GM23338 (cell line): ENCODE measurements around the gene GRIK1. TPM values are rescaled to one million over a fixed set of nuclear protein-coding genes. Genes with fewer than 3 reads are reported as not detected.
A peak's percentile ranks its signal among the peaks of the same experiment; 100 is the strongest.

Experiments
- ATAC-seq: fragments of 200-7000 bp; cut with Tn5 transposase; 3 replicates; pipeline ENCODE4 v1.9.1; 2020
- DNase-seq: peaks from one replicate; pipeline ENCODE4 v3.0.0-alpha.2; 2015; ENCODE audit warnings: low spot score
- H2AFZ ChIP-seq: fragments of 200-600 bp; sonication (generic); 2 replicates; pipeline ENCODE4 v1.8.0; 2016; ENCODE audit warnings: antibody characterized with exemption, mild to moderate bottlenecking, moderate library complexity
- H3F3A ChIP-seq: fragments of 200-600 bp; sonication (generic); replicated peaks from 2 replicates; pipeline ENCODE4 v1.8.0; 2017; ENCODE audit warnings: antibody characterized with exemption, mixed run types, low read depth
- H3K27ac ChIP-seq: fragments of 200-600 bp; sonication (generic); 2 replicates; pipeline ENCODE4 v1.6.1; 2016; ENCODE audit warnings: low read depth
- H3K27me3 ChIP-seq: fragments of 200-600 bp; sonication (generic); 2 replicates; pipeline ENCODE4 v1.8.0; 2016; ENCODE audit warnings: mild to moderate bottlenecking, mixed run types, moderate library complexity; ENCODE audit not compliant: insufficient read depth
- H3K36me3 ChIP-seq: fragments of 200-600 bp; sonication (generic); 2 replicates; pipeline ENCODE4 v1.8.0; 2016; ENCODE audit warnings: mild to moderate bottlenecking; ENCODE audit not compliant: insufficient read depth
- H3K4me1 ChIP-seq: fragments of 200-600 bp; sonication (generic); 2 replicates; pipeline ENCODE4 v1.8.0; 2016; ENCODE audit warnings: mild to moderate bottlenecking, moderate library complexity; ENCODE audit not compliant: insufficient read depth
- H3K4me2 ChIP-seq: fragments of 200-600 bp; sonication (generic); 2 replicates; pipeline ENCODE4 v1.7.1; 2017; ENCODE audit warnings: mixed run types
- H3K4me3 ChIP-seq: fragments of 200-600 bp; sonication (generic); 2 replicates; pipeline ENCODE4 v1.6.1; 2016; ENCODE audit warnings: mixed run types
- H3K79me2 ChIP-seq: fragments of 200-600 bp; sonication (generic); replicated peaks from 2 replicates; pipeline ENCODE4 v1.8.0; 2017; ENCODE audit warnings: mild to moderate bottlenecking; ENCODE audit not compliant: insufficient read depth
- H3K9me2 ChIP-seq: fragments of 200-600 bp; sonication (generic); 2 replicates; pipeline ENCODE4 v1.8.0; 2017; ENCODE audit not compliant: insufficient read depth
- H4K20me1 ChIP-seq: fragments of 200-600 bp; sonication (generic); replicated peaks from 2 replicates; pipeline ENCODE4 v1.8.0; 2017; ENCODE audit warnings: mild to moderate bottlenecking; ENCODE audit not compliant: insufficient read depth
- H3K27ac Mint-ChIP-seq: 2 replicates; pipeline ENCODE4 v1.8.0; 2020; ENCODE audit warnings: inconsistent platforms, mild to moderate bottlenecking, moderate library complexity, mixed read lengths
- H3K27me3 Mint-ChIP-seq: 3 replicates; pipeline ENCODE4 v1.8.0; 2022; ENCODE audit warnings: low read depth, mild to moderate bottlenecking, moderate library complexity, mixed read lengths, inconsistent platforms; ENCODE audit not compliant: insufficient read depth, poor library complexity
- H3K36me3 Mint-ChIP-seq: 3 replicates; pipeline ENCODE4 v1.8.0; 2021; ENCODE audit warnings: low read depth, mild to moderate bottlenecking, inconsistent platforms, moderate library complexity, mixed read lengths
- H3K4me1 Mint-ChIP-seq: 3 replicates; pipeline ENCODE4 v1.8.0; 2020; ENCODE audit warnings: mild to moderate bottlenecking, inconsistent platforms, mixed read lengths
- H3K4me3 Mint-ChIP-seq: 3 replicates; pipeline ENCODE4 v1.8.0; 2021; ENCODE audit warnings: moderate library complexity, mild to moderate bottlenecking, inconsistent platforms, mixed read lengths
- H3K9me3 Mint-ChIP-seq: 3 replicates; pipeline ENCODE4 v1.8.0; 2020; ENCODE audit warnings: moderate library complexity, mild to moderate bottlenecking, inconsistent platforms, mixed read lengths
- CREB1 ChIP-seq: fragments of 250-450 bp; sonication (Bioruptor Pico); IDR thresholded peaks from 2 replicates; pipeline ENCODE4 v1.5.0; 2020; ENCODE audit warnings: low read depth, mild to moderate bottlenecking, moderate library complexity
- CTCF ChIP-seq, 2 experiments: fragments of 200-600 bp in 1 of 2; sonication (generic) in 1 of 2; conservative IDR thresholded peaks; 2 replicates each; pipeline versions ENCODE4 v1.5.1 to v1.6.1; 2016 to 2017; ENCODE audit warnings: antibody characterized with exemption in 2 of 2, low read depth in 2 of 2, mild to moderate bottlenecking in 2 of 2, moderate library complexity in 1 of 2
- ETS1 ChIP-seq: IDR thresholded peaks from 2 replicates; pipeline ENCODE4 v1.6.1; 2016; ENCODE audit warnings: antibody characterized with exemption
- EZH2 ChIP-seq: fragments of 200-600 bp; sonication (generic); IDR thresholded peaks from one replicate; pipeline ENCODE4 v1.8.0; 2017; ENCODE audit warnings: antibody characterized with exemption, mild to moderate bottlenecking, low read depth; ENCODE audit not compliant: unreplicated experiment
- EZH2phosphoT487 ChIP-seq: fragments of 200-600 bp; sonication (generic); IDR thresholded peaks from one replicate; pipeline ENCODE4 v1.8.1; 2018; ENCODE audit warnings: antibody characterized with exemption; ENCODE audit not compliant: unreplicated experiment
- JUNB ChIP-seq: IDR thresholded peaks from one replicate; pipeline ENCODE4 v1.6.1; 2016; ENCODE audit warnings: antibody characterized with exemption; ENCODE audit not compliant: unreplicated experiment
- NANOG ChIP-seq: IDR thresholded peaks from 2 replicates; pipeline ENCODE4 v1.6.1; 2016; ENCODE audit warnings: antibody characterized with exemption, borderline replicate concordance
- POLR2AphosphoS5 ChIP-seq: IDR thresholded peaks from 2 replicates; pipeline ENCODE4 v1.6.1; 2016; ENCODE audit warnings: antibody characterized with exemption, low read depth
- STAT1 ChIP-seq: IDR thresholded peaks from one replicate; pipeline ENCODE4 v1.6.1; 2016; ENCODE audit warnings: antibody characterized with exemption; ENCODE audit not compliant: unreplicated experiment
- ZNF114 ChIP-seq: fragments of 250-450 bp; sonication (Bioruptor Pico); IDR thresholded peaks from 2 replicates; pipeline ENCODE4 v1.5.0; 2020; ENCODE audit warnings: mild to moderate bottlenecking, moderate library complexity
- ZNF331 ChIP-seq: fragments of 250-450 bp; sonication (Bioruptor Pico); IDR thresholded peaks from 2 replicates; pipeline ENCODE4 v1.5.0; 2020; ENCODE audit warnings: low read depth, mild to moderate bottlenecking, moderate library complexity
- ZNF462 ChIP-seq: fragments of 250-450 bp; sonication (Bioruptor Pico); IDR thresholded peaks from 2 replicates; pipeline ENCODE4 v1.5.0; 2020; ENCODE audit warnings: mild to moderate bottlenecking, moderate library complexity
- polyA plus RNA-seq: library from polyadenylated mRNA; unstranded; fragments of >200 nt; fragmentation: Nextera tagmentation; extraction: Ambion mirVana; gene quantifications from 2 replicates; pipeline ENCODE4 v1.2.1, GENCODE V29; 2016
- total RNA-seq: library from RNA; depleted of rRNA; stranded (reverse); fragments of >200 nt; shearing (Covaris generic); gene quantifications from 2 replicates; pipeline ENCODE4 v1.2.3, GENCODE V29; 2014
- TF ChIP-seq, protein P1 (sequence below): IDR thresholded peaks from one replicate; pipeline ENCODE4 v1.6.1; 2018; ENCODE audit warnings: antibody characterized with exemption; ENCODE audit not compliant: unreplicated experiment

Gene GRIK1
- total and polyA plus RNA-seq, 2 experiments from 2014 or later: 0.18 to 0.42 TPM

GRCh38 chr21:29667651-29668050 is 272.1 kb downstream of the GRIK1 start:
- Mint-ChIP-seq H3K9me3 (no peaks in the 10 kb centered on the region), H3K27ac (0 out of 2 replicates have a peak overlapping the region, but pooled peaks have one; percentile 28), H3K27me3 (no peaks in the 10 kb centered on the region), H3K4me1 (peaks cover 15% of the 10 kb centered on the region), H3K36me3 (no peaks in the 10 kb centered on the region), H3K4me3 (no peak overlapping the region)
- Histone ChIP-seq H3F3A (no peaks in the 10 kb centered on the region), H2AFZ (peak overlapping the region; percentile 34; the same call in 1 of the 2 replicates), H3K4me3 (no peak overlapping the region), H3K4me2 (no peak overlapping the region), H3K36me3 (no peaks in the 10 kb centered on the region), H3K9me2 (peaks cover 10% of the 10 kb centered on the region), H3K27me3 (no peaks in the 10 kb centered on the region), H3K4me1 (peaks cover 4% of the 10 kb centered on the region), H3K79me2 (no peaks in the 10 kb centered on the region), H4K20me1 (no peaks in the 10 kb centered on the region), H3K27ac (no peak overlapping the region)
- DNase-seq (no peak), ATAC-seq (no peak)
- no peak for TF ChIP-seq ZNF331
- TF ChIP-seq CTCF (conservative IDR thresholded peaks at IDR 0.05; ENCODE audit: low read depth in 2 of 2): no peak
- TF ChIP-seq, protein P1, sequence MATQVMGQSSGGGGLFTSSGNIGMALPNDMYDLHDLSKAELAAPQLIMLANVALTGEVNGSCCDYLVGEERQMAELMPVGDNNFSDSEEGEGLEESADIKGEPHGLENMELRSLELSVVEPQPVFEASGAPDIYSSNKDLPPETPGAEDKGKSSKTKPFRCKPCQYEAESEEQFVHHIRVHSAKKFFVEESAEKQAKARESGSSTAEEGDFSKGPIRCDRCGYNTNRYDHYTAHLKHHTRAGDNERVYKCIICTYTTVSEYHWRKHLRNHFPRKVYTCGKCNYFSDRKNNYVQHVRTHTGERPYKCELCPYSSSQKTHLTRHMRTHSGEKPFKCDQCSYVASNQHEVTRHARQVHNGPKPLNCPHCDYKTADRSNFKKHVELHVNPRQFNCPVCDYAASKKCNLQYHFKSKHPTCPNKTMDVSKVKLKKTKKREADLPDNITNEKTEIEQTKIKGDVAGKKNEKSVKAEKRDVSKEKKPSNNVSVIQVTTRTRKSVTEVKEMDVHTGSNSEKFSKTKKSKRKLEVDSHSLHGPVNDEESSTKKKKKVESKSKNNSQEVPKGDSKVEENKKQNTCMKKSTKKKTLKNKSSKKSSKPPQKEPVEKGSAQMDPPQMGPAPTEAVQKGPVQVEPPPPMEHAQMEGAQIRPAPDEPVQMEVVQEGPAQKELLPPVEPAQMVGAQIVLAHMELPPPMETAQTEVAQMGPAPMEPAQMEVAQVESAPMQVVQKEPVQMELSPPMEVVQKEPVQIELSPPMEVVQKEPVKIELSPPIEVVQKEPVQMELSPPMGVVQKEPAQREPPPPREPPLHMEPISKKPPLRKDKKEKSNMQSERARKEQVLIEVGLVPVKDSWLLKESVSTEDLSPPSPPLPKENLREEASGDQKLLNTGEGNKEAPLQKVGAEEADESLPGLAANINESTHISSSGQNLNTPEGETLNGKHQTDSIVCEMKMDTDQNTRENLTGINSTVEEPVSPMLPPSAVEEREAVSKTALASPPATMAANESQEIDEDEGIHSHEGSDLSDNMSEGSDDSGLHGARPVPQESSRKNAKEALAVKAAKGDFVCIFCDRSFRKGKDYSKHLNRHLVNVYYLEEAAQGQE: no peak
- no peak for TF ChIP-seq POLR2AphosphoS5
- no peak for TF ChIP-seq ZNF462 (CRISPR knock-in tag)
- no peak for TF ChIP-seq EZH2phosphoT487
- TF ChIP-seq ETS1: no peak
- TF ChIP-seq EZH2: no peak
- no peak for TF ChIP-seq STAT1
- no peak for TF ChIP-seq JUNB
- TF ChIP-seq CREB1 (CRISPR knock-in tag): no peak
- no peak for TF ChIP-seq ZNF114 (CRISPR knock-in tag)
- no peak for TF ChIP-seq NANOG
